Smooth muscle cell (in vitro differentiated cells): Measurements from ENCODE around the gene DIABLO. TPM values are rescaled to one million over a fixed set of nuclear protein-coding genes. Genes with fewer than 3 reads are reported as not detected.

Source experiments
- DNase-seq: peaks from one replicate; lab custom pipeline; 2025; ENCODE audit not compliant: unreplicated experiment; lab: John Stamatoyannopoulos, UW
- H2AFZ ChIP-seq: fragments of 200-600 bp; sonication (generic); 2 replicates; pipeline ENCODE4 v1.6.0; 2016; ENCODE audit warnings: antibody characterized with exemption, low read depth, mild to moderate bottlenecking
- H3F3A ChIP-seq: fragments of 200-600 bp; sonication (generic); 2 replicates; pipeline ENCODE4 v1.6.0; 2017; ENCODE audit warnings: antibody characterized with exemption, low read depth
- H3K27ac ChIP-seq: fragments of 200-600 bp; sonication (generic); 2 replicates; pipeline ENCODE4 v1.5.1; 2016; ENCODE audit warnings: low read depth, mild to moderate bottlenecking
- H3K27me3 ChIP-seq: fragments of 200-600 bp; sonication (generic); 2 replicates; pipeline ENCODE4 v1.6.1; 2016; ENCODE audit warnings: low read depth, mild to moderate bottlenecking
- H3K36me3 ChIP-seq: fragments of 200-600 bp; sonication (generic); 2 replicates; pipeline ENCODE4 v1.5.1; 2016; ENCODE audit warnings: low read depth
- H3K4me1 ChIP-seq: fragments of 200-600 bp; sonication (generic); 2 replicates; pipeline ENCODE4 v1.5.1; 2016; ENCODE audit warnings: low read depth
- H3K4me2 ChIP-seq: fragments of 200-600 bp; sonication (generic); 2 replicates; pipeline ENCODE4 v1.6.0; 2016; ENCODE audit warnings: mild to moderate bottlenecking
- H3K4me3 ChIP-seq: fragments of 200-600 bp; sonication (generic); 2 replicates; pipeline ENCODE4 v1.5.1; 2016; ENCODE audit warnings: mild to moderate bottlenecking
- H3K79me2 ChIP-seq: fragments of 200-600 bp; sonication (generic); 2 replicates; pipeline ENCODE4 v1.6.0; 2016; ENCODE audit warnings: low read depth, mild to moderate bottlenecking
- H3K9ac ChIP-seq: fragments of 200-600 bp; sonication (generic); 2 replicates; pipeline ENCODE4 v1.6.0; 2016; ENCODE audit warnings: low read depth
- H3K9me3 ChIP-seq: fragments of 200-600 bp; sonication (generic); replicated peaks from 2 replicates; pipeline ENCODE4 v1.5.1; 2016; ENCODE audit warnings: low read depth
- H4K20me1 ChIP-seq: fragments of 200-600 bp; sonication (generic); 2 replicates; pipeline ENCODE4 v1.6.0; 2016; ENCODE audit warnings: low read depth
- WGBS: methylation state at CpG from one replicate; pipeline ENCODE4 v1.1.7; 2016; ENCODE audit warnings: low lambda C conversion rate; 5-methylcytosine and 5-hydroxymethylcytosine counted together
- polyA plus RNA-seq: library from polyadenylated mRNA; unstranded; fragments of >200 nt; fragmentation: Nextera tagmentation; extraction: Ambion mirVana; gene quantifications from 2 replicates; pipeline ENCODE4 v1.2.1, GENCODE V29; 2016
- total RNA-seq: library from RNA; depleted of rRNA; stranded (reverse); fragments of >200 nt; gene quantifications from 2 replicates; pipeline ENCODE4 v1.2.3, GENCODE V29; 2014
- TF ChIP-seq, protein P1 (sequence below): fragments of 200-600 bp; sonication (generic); IDR thresholded peaks from 2 replicates; pipeline ENCODE4 v1.5.1; 2017; ENCODE audit warnings: borderline replicate concordance, mild to moderate bottlenecking, antibody characterized with exemption; ENCODE audit not compliant: insufficient read depth, poor library complexity, severe bottlenecking

DIABLO gene
- total and polyA plus RNA-seq, 2 experiments from 2014 or later = 68.8 to 76.2 TPM

DNA sequence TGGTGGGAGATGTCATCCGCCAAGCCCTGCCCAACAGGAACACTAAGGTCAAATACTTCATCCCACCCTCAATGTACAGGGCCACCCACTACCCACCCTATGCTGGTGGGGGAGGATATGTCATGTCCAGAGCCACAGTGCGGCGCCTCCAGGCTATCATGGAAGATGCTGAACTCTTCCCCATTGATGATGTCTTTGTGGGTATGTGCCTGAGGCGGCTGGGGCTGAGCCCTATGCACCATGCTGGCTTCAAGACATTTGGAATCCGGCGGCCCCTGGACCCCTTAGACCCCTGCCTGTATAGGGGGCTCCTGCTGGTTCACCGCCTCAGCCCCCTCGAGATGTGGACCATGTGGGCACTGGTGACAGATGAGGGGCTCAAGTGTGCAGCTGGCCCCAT lies 18.9 kb downstream of the DIABLO start:
- Histone ChIP-seq H2AFZ (no peak overlapping the region), H3K4me1 (no peaks in the 10 kb centered on the region), H3K4me2 (no peak overlapping the region), H3K36me3 (peaks cover 9% of the 10 kb centered on the region), H3F3A (no peaks in the 10 kb centered on the region), H3K4me3 (no peak overlapping the region), H3K27ac (no peak overlapping the region), H3K9me3 (no peaks in the 10 kb centered on the region), H3K79me2 (no peaks in the 10 kb centered on the region), H3K9ac (no peak overlapping the region), H4K20me1 (peaks cover 19% of the 10 kb centered on the region), H3K27me3 (peaks cover 42% of the 10 kb centered on the region)
- TF ChIP-seq, protein P1, sequence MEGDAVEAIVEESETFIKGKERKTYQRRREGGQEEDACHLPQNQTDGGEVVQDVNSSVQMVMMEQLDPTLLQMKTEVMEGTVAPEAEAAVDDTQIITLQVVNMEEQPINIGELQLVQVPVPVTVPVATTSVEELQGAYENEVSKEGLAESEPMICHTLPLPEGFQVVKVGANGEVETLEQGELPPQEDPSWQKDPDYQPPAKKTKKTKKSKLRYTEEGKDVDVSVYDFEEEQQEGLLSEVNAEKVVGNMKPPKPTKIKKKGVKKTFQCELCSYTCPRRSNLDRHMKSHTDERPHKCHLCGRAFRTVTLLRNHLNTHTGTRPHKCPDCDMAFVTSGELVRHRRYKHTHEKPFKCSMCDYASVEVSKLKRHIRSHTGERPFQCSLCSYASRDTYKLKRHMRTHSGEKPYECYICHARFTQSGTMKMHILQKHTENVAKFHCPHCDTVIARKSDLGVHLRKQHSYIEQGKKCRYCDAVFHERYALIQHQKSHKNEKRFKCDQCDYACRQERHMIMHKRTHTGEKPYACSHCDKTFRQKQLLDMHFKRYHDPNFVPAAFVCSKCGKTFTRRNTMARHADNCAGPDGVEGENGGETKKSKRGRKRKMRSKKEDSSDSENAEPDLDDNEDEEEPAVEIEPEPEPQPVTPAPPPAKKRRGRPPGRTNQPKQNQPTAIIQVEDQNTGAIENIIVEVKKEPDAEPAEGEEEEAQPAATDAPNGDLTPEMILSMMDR = no peak
- DNase-seq = no peak
- 82% methylated on average over 8 of the region's 8 CpGs for WGBS

DNA sequence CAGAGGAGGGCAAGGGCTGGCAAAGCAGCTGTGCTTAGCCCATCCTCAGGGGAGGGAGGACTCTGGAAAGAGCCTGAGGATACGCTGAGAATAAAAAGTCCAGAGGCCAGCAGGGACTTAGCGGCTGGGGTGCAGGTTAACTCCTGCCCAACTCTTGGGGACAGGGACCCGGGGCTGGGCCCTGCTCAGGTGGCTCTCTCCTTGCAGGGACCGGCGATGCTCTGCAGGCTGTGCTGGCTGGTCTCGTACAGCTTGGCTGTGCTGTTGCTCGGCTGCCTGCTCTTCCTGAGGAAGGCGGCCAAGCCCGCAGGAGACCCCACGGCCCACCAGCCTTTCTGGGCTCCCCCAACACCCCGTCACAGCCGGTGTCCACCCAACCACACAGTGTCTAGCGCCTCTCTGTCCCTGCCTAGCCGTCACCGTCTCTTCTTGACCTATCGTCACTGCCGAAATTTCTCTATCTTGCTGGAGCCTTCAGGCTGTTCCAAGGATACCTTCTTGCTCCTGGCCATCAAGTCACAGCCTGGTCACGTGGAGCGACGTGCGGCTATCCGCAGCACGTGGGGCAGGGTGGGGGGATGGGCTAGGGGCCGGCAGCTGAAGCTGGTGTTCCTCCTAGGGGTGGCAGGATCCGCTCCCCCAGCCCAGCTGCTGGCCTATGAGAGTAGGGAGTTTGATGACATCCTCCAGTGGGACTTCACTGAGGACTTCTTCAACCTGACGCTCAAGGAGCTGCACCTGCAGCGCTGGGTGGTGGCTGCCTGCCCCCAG lies 19.6 kb downstream of the DIABLO start:
- TF ChIP-seq, protein P1 = no peak
- H3K4me1 ChIP-seq = no peaks in the 10 kb centered on the region
- H3K36me3 ChIP-seq = peaks cover 8% of the 10 kb centered on the region
- H3K27ac ChIP-seq = no peak overlapping the region
- no peak overlapping the region for H3K4me3 ChIP-seq
- H3K27me3 ChIP-seq = peaks cover 42% of the 10 kb centered on the region
- no peak overlapping the region for H3K4me2 ChIP-seq
- no peaks in the 10 kb centered on the region for H3F3A ChIP-seq
- WGBS = 88% methylated on average over 27 of the region's 27 CpGs
- no peak overlapping the region for H3K9ac ChIP-seq
- H3K9me3 ChIP-seq = no peaks in the 10 kb centered on the region
- H4K20me1 ChIP-seq = peaks cover 19% of the 10 kb centered on the region
- no peaks in the 10 kb centered on the region for H3K79me2 ChIP-seq
- no peak for DNase-seq
- no peak overlapping the region for H2AFZ ChIP-seq

DNA sequence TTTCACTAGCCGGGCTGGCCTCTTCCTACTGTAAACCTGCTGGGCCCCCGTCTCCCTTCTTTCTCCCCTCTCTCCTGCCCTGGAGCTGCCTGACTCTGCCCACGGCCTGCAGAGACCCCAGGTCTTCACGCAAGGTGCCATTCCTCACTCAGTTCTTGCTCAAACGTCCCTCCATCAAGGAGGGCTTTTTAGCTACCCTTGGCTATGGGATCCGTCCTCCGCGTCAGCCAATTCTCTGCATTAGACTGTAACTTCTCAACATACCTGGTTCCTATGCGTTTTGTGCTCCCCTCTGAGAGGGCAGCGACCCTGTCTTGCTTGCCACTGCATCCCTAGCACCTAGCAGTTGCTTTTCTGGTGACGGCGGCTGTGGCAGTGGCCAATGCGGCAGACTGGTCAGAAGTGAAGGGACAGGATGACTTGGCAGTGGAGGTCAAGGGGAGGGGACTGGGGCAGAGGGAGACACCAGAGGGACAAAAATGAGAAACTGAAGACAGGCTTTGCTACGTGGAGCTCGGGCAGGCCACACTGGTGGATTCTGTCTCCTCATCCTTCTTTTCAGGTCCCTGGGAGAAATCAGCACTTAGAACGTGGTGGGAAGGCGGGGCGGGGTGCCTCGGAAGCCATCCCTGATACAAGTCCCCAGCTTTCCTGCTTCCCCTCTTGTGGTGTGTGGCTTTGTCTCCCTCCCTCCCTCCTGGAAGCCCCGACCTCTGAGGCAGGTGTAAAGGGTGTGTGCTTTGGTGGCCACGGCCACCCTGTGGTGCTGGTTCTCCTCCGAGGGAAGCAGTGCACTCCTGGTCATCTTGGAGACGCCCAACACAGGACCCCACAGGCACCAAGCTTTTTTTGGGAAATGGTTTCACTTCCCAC lies 20.6 kb downstream of the DIABLO start:
- no peak overlapping the region for H3K27ac ChIP-seq
- WGBS = 72% methylated on average over 19 of the region's 23 CpGs
- no peak overlapping the region for H3K4me3 ChIP-seq
- peaks cover 5% of the 10 kb centered on the region for H3K36me3 ChIP-seq
- no peak overlapping the region for H3K9ac ChIP-seq
- H3F3A ChIP-seq = no peaks in the 10 kb centered on the region
- H3K27me3 ChIP-seq = peaks cover 42% of the 10 kb centered on the region
- no peak overlapping the region for H2AFZ ChIP-seq
- H3K4me2 ChIP-seq = no peak overlapping the region
- no peaks in the 10 kb centered on the region for H3K9me3 ChIP-seq
- peaks cover 19% of the 10 kb centered on the region for H4K20me1 ChIP-seq
- H3K79me2 ChIP-seq = no peaks in the 10 kb centered on the region
- no peaks in the 10 kb centered on the region for H3K4me1 ChIP-seq
- TF ChIP-seq, protein P1 = no peak
- no peak for DNase-seq
